ENCODE results near the gene DNAH1. TPM values are rescaled to one million over a fixed set of nuclear protein-coding genes. Genes with fewer than 3 reads are reported as not detected.

DNAH1 gene
- total and polyA plus RNA-seq, 2 of the 4 experiments (the other 2 are of a cell fraction), result 2.0 to 4.0 TPM

GRCh38 chr3:52447512-52448355 is 131.6 kb downstream of the DNAH1 start:
- Histone ChIP-seq H3K9me3 (ENCODE audit: control insufficient read depth, insufficient read depth, low read length) (no peaks in the 10 kb centered on the region), H3K14ac (replicated peaks; ENCODE audit: low read depth, low read length) (no peak overlapping the region), H3K79me1 (ENCODE audit: low read depth in 1 of 2, low read length in 2 of 2) (no peaks in the 10 kb centered on the region), H4K5ac (ENCODE audit: low read depth, low read length) (no peak overlapping the region), H3K9me1 (ENCODE audit: insufficient read depth, low read length) (no peaks in the 10 kb centered on the region), H3K27ac (ENCODE audit: insufficient read depth, low read length) (no peak overlapping the region), H2BK20ac (ENCODE audit: low read depth, low read length) (no peak overlapping the region), H4K91ac (ENCODE audit: insufficient read depth, low read depth, low read length) (no peak overlapping the region), H3K18ac (ENCODE audit: low read depth, low read length) (no peak overlapping the region), H3K4me3 (ENCODE audit: insufficient read depth, low read depth, low read length) (no peak overlapping the region), H4K20me1 (ENCODE audit: insufficient read depth, low read length) (no peaks in the 10 kb centered on the region; the same call in none of the 2 replicates), H2AK5ac (ENCODE audit: low read depth, low read length) (no peak overlapping the region), H3K23ac (ENCODE audit: low read depth, low read length) (no peak overlapping the region; the same call in 1 of the 2 replicates), H2BK5ac (ENCODE audit: low read depth, low read length, poor library complexity, severe bottlenecking) (no peak overlapping the region), H2BK15ac (ENCODE audit: low read depth, low read length) (no peak overlapping the region), H3K4ac (ENCODE audit: low read depth, low read length) (no peak overlapping the region), H2AK9ac (replicated peaks; ENCODE audit: low read depth, low read length, poor library complexity) (no peak overlapping the region), H3K56ac (ENCODE audit: extremely low read depth, insufficient read depth, low read length) (no peak overlapping the region), H3K36me3 (ENCODE audit: control insufficient read depth, insufficient read depth, low read length) (no peaks in the 10 kb centered on the region), H3K9ac (ENCODE audit: low read depth, low read length) (no peak overlapping the region), H2BK120ac (ENCODE audit: low read depth, low read length) (no peak overlapping the region), H3K27me3 (ENCODE audit: control insufficient read depth, insufficient read depth, low read length) (no peaks in the 10 kb centered on the region), H4K8ac (ENCODE audit: low read depth in 2 of 2, low read length in 2 of 2) (no peak overlapping the region), H3K4me2 (ENCODE audit: low read depth, low read length) (no peak overlapping the region), H3K4me1 (ENCODE audit: control insufficient read depth, insufficient read depth, low read length) (no peaks in the 10 kb centered on the region; the same call in 1 of the 2 replicates), H2AFZ (replicated peaks; ENCODE audit: low read length, poor library complexity) (no peak overlapping the region)
- BruUV-seq (replicated peaks), result no TSS peak
- intact Hi-C loops (cut with micrococcal nuclease), result loop anchor here (1.0 to 5.0 kb wide), 4 partner anchors 19 to 225 kb away; no protein-coding TSS in a partner anchor
- TF ChIP-seq BHLHE40 (IDR thresholded peaks at IDR 0.05; ENCODE audit: low read depth, low read length) (no peak), MAZ (IDR thresholded peaks at IDR 0.05; ENCODE audit: borderline replicate concordance, low read depth, low read length) (no peak), FOS (IDR thresholded peaks at IDR 0.05; ENCODE audit: low read depth, low read length) (no peak), MAFK (IDR thresholded peaks at IDR 0.05; ENCODE audit: low read depth, low read length) (no peak), SMC3 (IDR thresholded peaks at IDR 0.05; ENCODE audit: low read depth, low read length) (no peak), MXI1 (IDR thresholded peaks at IDR 0.05; ENCODE audit: borderline replicate concordance, low read depth, low read length) (no peak), POLR2A (IDR thresholded peaks at IDR 0.05; ENCODE audit: low read depth, low read length) (no peak)
- DNase-seq, result no peak
- ChIA-PET CTCF (interaction anchor here (0.6 to 3.2 kb wide), 7 partner anchors 9 to 473 kb away, joined by 3 to 13 read pairs (median 4); no protein-coding TSS in a partner anchor), POLR2A (ENCODE audit: unreplicated experiment) (interaction anchor here (0.6 kb wide), 1 partner anchor 90 kb away, joined by 3 read pairs; no protein-coding TSS in a partner anchor)
- no peak for ATAC-seq (ENCODE audit: low read depth)
- dilution Hi-C loops (cut with HindIII; ENCODE audit: low sequenced_read_pairs, unreplicated experiment), result no loop called here
- 88% methylated on average over 6 of the region's 12 CpGs; no CpG with 5 or more reads in 1 of the 2 experiments for WGBS, 2 experiments (ENCODE audit: extremely low coverage in 2 of 2, insufficient read length in 1 of 2)
- in situ Hi-C loops (cut with MboI; ENCODE audit: low sequenced_read_pairs), result no loop called here

Small RNAs within 50 kb of the gene (microRNA-seq; reads per million reads assigned to microRNA genes)
- gene MIR135A1 (ENCODE audit: insufficient read depth in 1 of 2, insufficient read length in 1 of 2, unreplicated experiment in 1 of 2) (0 reads per million in 2 experiments), gene MIRLET7G (ENCODE audit: insufficient read depth in 1 of 2, insufficient read length in 1 of 2, unreplicated experiment in 1 of 2) (29,574 to 39,167 reads per million in 2 experiments)

Small RNAs within 50 kb of the gene (small RNA-seq; reads per million reads assigned to genes)
- 0 reads per million in 5 experiments for gene MIR135A1
- 419 to 37,207 (median 12,526) reads per million in 5 experiments for gene MIRLET7G

Other genes starting within 250 kb of the DNAH1 start
- gene POC1A, start 161.9 kb upstream of the DNAH1 start, total RNA-seq (2012; rRNA removed), result 8.3 and 10.6 TPM in 2 replicates
- 11.5 TPM in 2 replicates for gene POC1A, start 161.9 kb upstream of the DNAH1 start, polyA plus RNA-seq (2012; rRNA removed)
- gene ALAS1, start 118.2 kb upstream of the DNAH1 start, total RNA-seq (2012; rRNA removed), result 29.7 and 32.8 TPM in 2 replicates
- gene ALAS1, start 118.2 kb upstream of the DNAH1 start, polyA plus RNA-seq (2012; rRNA removed), result 47.2 and 47.8 TPM in 2 replicates
- not detected in 2 replicates for gene TLR9, start 90.7 kb upstream of the DNAH1 start, total RNA-seq (2012; rRNA removed)
- 0.03 TPM in 1 of 2 replicates, not detected in the other for gene TLR9, start 90.7 kb upstream of the DNAH1 start, polyA plus RNA-seq (2012; rRNA removed)
- 105 and 111 TPM in 2 replicates for gene TWF2, start 77.2 kb upstream of the DNAH1 start, total RNA-seq (2012; rRNA removed)
- gene TWF2, start 77.2 kb upstream of the DNAH1 start, polyA plus RNA-seq (2012; rRNA removed), result 145 and 158 TPM in 2 replicates
- 12.2 and 13.1 TPM in 2 replicates for gene PPM1M, start 70.6 kb upstream of the DNAH1 start, total RNA-seq (2012; rRNA removed)
- gene PPM1M, start 70.6 kb upstream of the DNAH1 start, polyA plus RNA-seq (2012; rRNA removed), result 15.4 and 18.1 TPM in 2 replicates
- 65.3 and 68.1 TPM in 2 replicates for gene WDR82, start 37.7 kb upstream of the DNAH1 start, total RNA-seq (2012; rRNA removed)
- gene WDR82, start 37.7 kb upstream of the DNAH1 start, polyA plus RNA-seq (2012; rRNA removed), result 30.9 and 38.1 TPM in 2 replicates
- 6.4 and 6.8 TPM in 2 replicates for gene GLYCTK, start 28.5 kb upstream of the DNAH1 start, total RNA-seq (2012; rRNA removed)
- gene GLYCTK, start 28.5 kb upstream of the DNAH1 start, polyA plus RNA-seq (2012; rRNA removed), result 13.9 and 15.6 TPM in 2 replicates
- 35.0 and 36.4 TPM in 2 replicates for gene BAP1, start 93.7 kb downstream of the DNAH1 start, total RNA-seq (2012; rRNA removed)
- 48.6 and 55.2 TPM in 2 replicates for gene BAP1, start 93.7 kb downstream of the DNAH1 start, polyA plus RNA-seq (2012; rRNA removed)
- gene PHF7, start 94.3 kb downstream of the DNAH1 start, total RNA-seq (2012; rRNA removed), result 2.5 and 2.9 TPM in 2 replicates
- 2.1 and 2.8 TPM in 2 replicates for gene PHF7, start 94.3 kb downstream of the DNAH1 start, polyA plus RNA-seq (2012; rRNA removed)
- not detected in 2 replicates for gene SEMA3G, start 128.8 kb downstream of the DNAH1 start, total RNA-seq (2012; rRNA removed)
- 0.04 and 0.07 TPM in 2 replicates for gene SEMA3G, start 128.8 kb downstream of the DNAH1 start, polyA plus RNA-seq (2012; rRNA removed)
- 1.1 and 1.3 TPM in 2 replicates for gene TNNC1, start 137.7 kb downstream of the DNAH1 start, total RNA-seq (2012; rRNA removed)
- gene TNNC1, start 137.7 kb downstream of the DNAH1 start, polyA plus RNA-seq (2012; rRNA removed), result 4.0 and 4.6 TPM in 2 replicates
- 34.2 and 36.9 TPM in 2 replicates for gene NISCH, start 139.3 kb downstream of the DNAH1 start, total RNA-seq (2012; rRNA removed)
- gene NISCH, start 139.3 kb downstream of the DNAH1 start, polyA plus RNA-seq (2012; rRNA removed), result 86.0 and 92.2 TPM in 2 replicates
- not detected in 2 replicates for gene STAB1, start 179.0 kb downstream of the DNAH1 start, total RNA-seq (2012; rRNA removed)
- gene STAB1, start 179.0 kb downstream of the DNAH1 start, polyA plus RNA-seq (2012; rRNA removed), result 0.04 TPM in 1 of 2 replicates, not detected in the other
- 161 and 173 TPM in 2 replicates for gene NT5DC2, start 217.5 kb downstream of the DNAH1 start, total RNA-seq (2012; rRNA removed)
- 200 and 228 TPM in 2 replicates for gene NT5DC2, start 217.5 kb downstream of the DNAH1 start, polyA plus RNA-seq (2012; rRNA removed)
- 1.1 and 1.4 TPM in 2 replicates for gene UQCC5, start 220.3 kb downstream of the DNAH1 start, total RNA-seq (2012; rRNA removed)
- 14.4 and 16.9 TPM in 2 replicates for gene UQCC5, start 220.3 kb downstream of the DNAH1 start, polyA plus RNA-seq (2012; rRNA removed)